GM23338 (cell line): ENCODE measurements around the gene CA7.

Source experiments
- EZH2 ChIP-seq: fragments of 200-600 bp; sonication (generic); IDR thresholded peaks from one replicate; pipeline ENCODE4 v1.8.0; 2017; ENCODE audit warnings: antibody characterized with exemption, mild to moderate bottlenecking, low read depth; ENCODE audit not compliant: unreplicated experiment
- EZH2phosphoT487 ChIP-seq: fragments of 200-600 bp; sonication (generic); IDR thresholded peaks from one replicate; pipeline ENCODE4 v1.8.1; 2018; ENCODE audit warnings: antibody characterized with exemption; ENCODE audit not compliant: unreplicated experiment
- JUNB ChIP-seq: IDR thresholded peaks from one replicate; pipeline ENCODE4 v1.6.1; 2016; ENCODE audit warnings: antibody characterized with exemption; ENCODE audit not compliant: unreplicated experiment
- POLR2AphosphoS5 ChIP-seq: IDR thresholded peaks from 2 replicates; pipeline ENCODE4 v1.6.1; 2016; ENCODE audit warnings: antibody characterized with exemption, low read depth
- TF ChIP-seq, protein P1 (sequence below): IDR thresholded peaks from one replicate; pipeline ENCODE4 v1.6.1; 2018; ENCODE audit warnings: antibody characterized with exemption; ENCODE audit not compliant: unreplicated experiment
- TF ChIP-seq, protein P2 (sequence below), 2 experiments: fragments of 200-600 bp in 1 of 2; sonication (generic) in 1 of 2; conservative IDR thresholded peaks; 2 replicates each; pipeline versions ENCODE4 v1.5.1 to v1.6.1; 2016 to 2017; ENCODE audit warnings: antibody characterized with exemption in 2 of 2, low read depth in 2 of 2, mild to moderate bottlenecking in 2 of 2, moderate library complexity in 1 of 2
- TF ChIP-seq, protein P3 (sequence below): IDR thresholded peaks from 2 replicates; pipeline ENCODE4 v1.6.1; 2016; ENCODE audit warnings: antibody characterized with exemption

DNA sequence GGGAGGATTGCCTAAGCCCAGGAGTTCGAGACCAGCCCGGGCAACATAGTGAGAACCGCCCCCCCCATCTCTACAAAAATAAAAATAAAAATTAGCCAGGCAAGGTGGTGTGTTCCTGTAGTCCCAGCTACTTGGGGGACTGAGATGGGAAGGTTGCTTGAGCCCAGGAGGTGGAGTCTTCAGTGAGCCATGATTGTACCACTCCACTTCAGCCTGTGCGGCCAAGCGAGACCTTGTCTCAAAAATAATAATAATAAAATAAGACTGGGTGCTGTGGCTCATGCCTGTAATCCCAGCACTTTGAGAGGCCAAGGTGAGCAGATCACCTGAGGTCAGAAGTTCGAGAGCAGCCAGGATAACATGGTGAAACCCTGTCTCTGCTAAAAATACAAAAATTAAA is 47.6 kb downstream of the CA7 start:
- no peak for TF ChIP-seq POLR2AphosphoS5
- TF ChIP-seq, protein P1, sequence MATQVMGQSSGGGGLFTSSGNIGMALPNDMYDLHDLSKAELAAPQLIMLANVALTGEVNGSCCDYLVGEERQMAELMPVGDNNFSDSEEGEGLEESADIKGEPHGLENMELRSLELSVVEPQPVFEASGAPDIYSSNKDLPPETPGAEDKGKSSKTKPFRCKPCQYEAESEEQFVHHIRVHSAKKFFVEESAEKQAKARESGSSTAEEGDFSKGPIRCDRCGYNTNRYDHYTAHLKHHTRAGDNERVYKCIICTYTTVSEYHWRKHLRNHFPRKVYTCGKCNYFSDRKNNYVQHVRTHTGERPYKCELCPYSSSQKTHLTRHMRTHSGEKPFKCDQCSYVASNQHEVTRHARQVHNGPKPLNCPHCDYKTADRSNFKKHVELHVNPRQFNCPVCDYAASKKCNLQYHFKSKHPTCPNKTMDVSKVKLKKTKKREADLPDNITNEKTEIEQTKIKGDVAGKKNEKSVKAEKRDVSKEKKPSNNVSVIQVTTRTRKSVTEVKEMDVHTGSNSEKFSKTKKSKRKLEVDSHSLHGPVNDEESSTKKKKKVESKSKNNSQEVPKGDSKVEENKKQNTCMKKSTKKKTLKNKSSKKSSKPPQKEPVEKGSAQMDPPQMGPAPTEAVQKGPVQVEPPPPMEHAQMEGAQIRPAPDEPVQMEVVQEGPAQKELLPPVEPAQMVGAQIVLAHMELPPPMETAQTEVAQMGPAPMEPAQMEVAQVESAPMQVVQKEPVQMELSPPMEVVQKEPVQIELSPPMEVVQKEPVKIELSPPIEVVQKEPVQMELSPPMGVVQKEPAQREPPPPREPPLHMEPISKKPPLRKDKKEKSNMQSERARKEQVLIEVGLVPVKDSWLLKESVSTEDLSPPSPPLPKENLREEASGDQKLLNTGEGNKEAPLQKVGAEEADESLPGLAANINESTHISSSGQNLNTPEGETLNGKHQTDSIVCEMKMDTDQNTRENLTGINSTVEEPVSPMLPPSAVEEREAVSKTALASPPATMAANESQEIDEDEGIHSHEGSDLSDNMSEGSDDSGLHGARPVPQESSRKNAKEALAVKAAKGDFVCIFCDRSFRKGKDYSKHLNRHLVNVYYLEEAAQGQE: no peak
- TF ChIP-seq, protein P2, sequence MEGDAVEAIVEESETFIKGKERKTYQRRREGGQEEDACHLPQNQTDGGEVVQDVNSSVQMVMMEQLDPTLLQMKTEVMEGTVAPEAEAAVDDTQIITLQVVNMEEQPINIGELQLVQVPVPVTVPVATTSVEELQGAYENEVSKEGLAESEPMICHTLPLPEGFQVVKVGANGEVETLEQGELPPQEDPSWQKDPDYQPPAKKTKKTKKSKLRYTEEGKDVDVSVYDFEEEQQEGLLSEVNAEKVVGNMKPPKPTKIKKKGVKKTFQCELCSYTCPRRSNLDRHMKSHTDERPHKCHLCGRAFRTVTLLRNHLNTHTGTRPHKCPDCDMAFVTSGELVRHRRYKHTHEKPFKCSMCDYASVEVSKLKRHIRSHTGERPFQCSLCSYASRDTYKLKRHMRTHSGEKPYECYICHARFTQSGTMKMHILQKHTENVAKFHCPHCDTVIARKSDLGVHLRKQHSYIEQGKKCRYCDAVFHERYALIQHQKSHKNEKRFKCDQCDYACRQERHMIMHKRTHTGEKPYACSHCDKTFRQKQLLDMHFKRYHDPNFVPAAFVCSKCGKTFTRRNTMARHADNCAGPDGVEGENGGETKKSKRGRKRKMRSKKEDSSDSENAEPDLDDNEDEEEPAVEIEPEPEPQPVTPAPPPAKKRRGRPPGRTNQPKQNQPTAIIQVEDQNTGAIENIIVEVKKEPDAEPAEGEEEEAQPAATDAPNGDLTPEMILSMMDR (conservative IDR thresholded peaks at IDR 0.05; ENCODE audit: low read depth in 2 of 2): no peak
- no peak for TF ChIP-seq JUNB
- TF ChIP-seq EZH2: no peak
- TF ChIP-seq, protein P3, sequence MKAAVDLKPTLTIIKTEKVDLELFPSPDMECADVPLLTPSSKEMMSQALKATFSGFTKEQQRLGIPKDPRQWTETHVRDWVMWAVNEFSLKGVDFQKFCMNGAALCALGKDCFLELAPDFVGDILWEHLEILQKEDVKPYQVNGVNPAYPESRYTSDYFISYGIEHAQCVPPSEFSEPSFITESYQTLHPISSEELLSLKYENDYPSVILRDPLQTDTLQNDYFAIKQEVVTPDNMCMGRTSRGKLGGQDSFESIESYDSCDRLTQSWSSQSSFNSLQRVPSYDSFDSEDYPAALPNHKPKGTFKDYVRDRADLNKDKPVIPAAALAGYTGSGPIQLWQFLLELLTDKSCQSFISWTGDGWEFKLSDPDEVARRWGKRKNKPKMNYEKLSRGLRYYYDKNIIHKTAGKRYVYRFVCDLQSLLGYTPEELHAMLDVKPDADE: no peak
- no peak for TF ChIP-seq EZH2phosphoT487
